K562 (cell line): ENCODE measurements around the gene LRRIQ4. TPM values are rescaled to one million over a fixed set of nuclear protein-coding genes. Genes with fewer than 3 reads are reported as not detected.

ENCODE experiments used
- ATF7 ChIP-seq: fragments of 450-650 bp; IDR thresholded peaks from 2 replicates; pipeline ENCODE4 v1.7.1; 2014; ENCODE audit warnings: mild to moderate bottlenecking, moderate library complexity
- CBX5 ChIP-seq: IDR thresholded peaks from 2 replicates; pipeline ENCODE4 v1.6.1; 2014; ENCODE audit warnings: low read depth, borderline replicate concordance
- CCNT2 ChIP-seq: IDR thresholded peaks from 2 replicates; pipeline ENCODE4 v1.6.1; 2011; ENCODE audit warnings: borderline replicate concordance, low read depth, mild to moderate bottlenecking, moderate library complexity, mixed read lengths, low read length; ENCODE audit not compliant: insufficient read length; ENCODE audit errors: extremely low read depth
- DNMT1 ChIP-seq: fragments of 450-650 bp; IDR thresholded peaks from 2 replicates; pipeline ENCODE4 v1.6.1; 2016; ENCODE audit warnings: antibody characterized with exemption, mild to moderate bottlenecking
- ERF ChIP-seq: fragments of 450-650 bp; formaldehyde crosslinking; IDR thresholded peaks from 2 replicates; pipeline ENCODE4 v1.4.0; 2020; ENCODE audit warnings: mild to moderate bottlenecking, mixed read lengths
- HEY1 ChIP-seq: fragments of 250-450 bp; sonication (Bioruptor Pico); IDR thresholded peaks from 2 replicates; pipeline ENCODE4 v1.5.0; 2020; ENCODE audit warnings: mild to moderate bottlenecking, moderate library complexity, borderline replicate concordance
- IRF2 ChIP-seq: sonication (generic); formaldehyde crosslinking; IDR thresholded peaks from 2 replicates; pipeline ENCODE4 v1.8.1; 2022; ENCODE audit warnings: mild to moderate bottlenecking, missing genetic modification reagents
- KDM1A ChIP-seq, 2 experiments: fragments of 450-650 bp; IDR thresholded peaks; 2 replicates each; pipeline ENCODE4 v1.6.1; 2016; ENCODE audit warnings: mild to moderate bottlenecking in 2 of 2
- NR1H2 ChIP-seq: sonication (generic); formaldehyde crosslinking; IDR thresholded peaks from 2 replicates; pipeline ENCODE4 v1.4.0; 2020; ENCODE audit warnings: mild to moderate bottlenecking, missing genetic modification reagents
- NR2C2 ChIP-seq, 2 experiments: fragments of 200-800 bp in 1 of 2; sonication (Bioruptor generic) in 1 of 2; sonication (generic) in 1 of 2; formaldehyde crosslinking in 1 of 2; IDR thresholded peaks; 2 replicates each; pipeline versions ENCODE4 v1.6.1 to v1.8.0; 2016 to 2022; ENCODE audit warnings: mild to moderate bottlenecking in 1 of 2, missing compliant biosample characterization in 1 of 2, missing genetic modification characterization in 1 of 2, missing genetic modification reagents in 1 of 2
- RFX1 ChIP-seq: fragments of 450-650 bp; IDR thresholded peaks from 2 replicates; pipeline ENCODE4 v1.6.1; 2016; ENCODE audit warnings: mild to moderate bottlenecking, moderate library complexity
- ZNF140 ChIP-seq: fragments of 250-450 bp; sonication (Bioruptor Pico); IDR thresholded peaks from 2 replicates; pipeline ENCODE4 v1.8.0; 2021; ENCODE audit warnings: moderate library complexity, mild to moderate bottlenecking, inconsistent platforms
- ZNF408 ChIP-seq: fragments of 250-450 bp; sonication (Bioruptor Pico); IDR thresholded peaks from 2 replicates; pipeline ENCODE4 v1.4.0; 2020; ENCODE audit warnings: low read depth, mild to moderate bottlenecking, moderate library complexity
- ZNF589 ChIP-seq: fragments of 200-800 bp; sonication (Bioruptor generic); IDR thresholded peaks from 2 replicates; pipeline ENCODE4 v1.6.1; 2016; ENCODE audit warnings: low read depth, missing genetic modification characterization, missing compliant biosample characterization
- polyA plus RNA-seq, 8 experiments: library from polyadenylated mRNA; depleted of rRNA in 4 of 8; stranded (reverse) in 5 of 8; unstranded in 3 of 8; fragments of >200 nt; fragmentation: Nextera tagmentation in 2 of 8; fragmentation: Illumina TruSeq in 1 of 8; extraction: Ambion mirVana in 2 of 8; extraction: Trizol in 1 of 8; gene quantifications; 2 replicates each; pipeline versions ENCODE4 v1.2.1 to v1.2.3, GENCODE V29; 2011 to 2014; ENCODE audit warnings: inconsistent platforms in 1 of 8, missing spikeins in 1 of 8
- total RNA-seq, 7 experiments: library from RNA; depleted of rRNA in 6 of 7; stranded (reverse); fragments of >200 nt in 6 of 7; fragmentation: Illumina TruSeq in 2 of 7; extraction: Trizol in 2 of 7; gene quantifications; 2 replicates each; pipeline versions ENCODE4 v1.2.1 to v1.2.3, GENCODE V29; 2011 to 2021; ENCODE audit warnings: low replicate concordance in 1 of 7
- TF ChIP-seq, protein P1 (sequence below): fragments of 450-650 bp; IDR thresholded peaks from 2 replicates; pipeline ENCODE4 v1.6.1; 2017; ENCODE audit warnings: mild to moderate bottlenecking, moderate library complexity
- TF ChIP-seq, protein P2 (sequence below), 2 experiments: fragments of 250-450 bp in 1 of 2; fragments of 450-650 bp in 1 of 2; sonication (Bioruptor Pico) in 1 of 2; IDR thresholded peaks; 2 replicates each; pipeline versions ENCODE4 v1.6.1 to v1.8.0; 2016 to 2021; ENCODE audit warnings: mild to moderate bottlenecking in 2 of 2, moderate library complexity in 2 of 2, missing compliant biosample characterization in 1 of 2, missing genetic modification characterization in 1 of 2
- TF ChIP-seq, protein P3 (sequence below), 2 experiments: IDR thresholded peaks in 1 of 2; conservative IDR thresholded peaks in 1 of 2; 2 replicates each; pipeline ENCODE4 v1.6.1; 2016; ENCODE audit warnings: low read depth in 2 of 2, mild to moderate bottlenecking in 1 of 2, missing compliant biosample characterization in 1 of 2, missing genetic modification characterization in 1 of 2, moderate library complexity in 1 of 2
- TF ChIP-seq, protein P4 (sequence below): IDR thresholded peaks from 3 replicates; pipeline ENCODE4 v1.6.1; 2011; ENCODE audit warnings: borderline replicate concordance, mild to moderate bottlenecking; ENCODE audit not compliant: insufficient read length, insufficient read depth
- TF ChIP-seq, protein P5 (sequence below): fragments of 450-650 bp; formaldehyde crosslinking; IDR thresholded peaks from 2 replicates; pipeline ENCODE4 v1.4.0; 2020; ENCODE audit warnings: mild to moderate bottlenecking, moderate library complexity

LRRIQ4 gene
- total and polyA plus RNA-seq, 9 of the 15 experiments (the other 6 are each of a cell fraction or from before 2014, with no cell fraction given): not detected

DNA sequence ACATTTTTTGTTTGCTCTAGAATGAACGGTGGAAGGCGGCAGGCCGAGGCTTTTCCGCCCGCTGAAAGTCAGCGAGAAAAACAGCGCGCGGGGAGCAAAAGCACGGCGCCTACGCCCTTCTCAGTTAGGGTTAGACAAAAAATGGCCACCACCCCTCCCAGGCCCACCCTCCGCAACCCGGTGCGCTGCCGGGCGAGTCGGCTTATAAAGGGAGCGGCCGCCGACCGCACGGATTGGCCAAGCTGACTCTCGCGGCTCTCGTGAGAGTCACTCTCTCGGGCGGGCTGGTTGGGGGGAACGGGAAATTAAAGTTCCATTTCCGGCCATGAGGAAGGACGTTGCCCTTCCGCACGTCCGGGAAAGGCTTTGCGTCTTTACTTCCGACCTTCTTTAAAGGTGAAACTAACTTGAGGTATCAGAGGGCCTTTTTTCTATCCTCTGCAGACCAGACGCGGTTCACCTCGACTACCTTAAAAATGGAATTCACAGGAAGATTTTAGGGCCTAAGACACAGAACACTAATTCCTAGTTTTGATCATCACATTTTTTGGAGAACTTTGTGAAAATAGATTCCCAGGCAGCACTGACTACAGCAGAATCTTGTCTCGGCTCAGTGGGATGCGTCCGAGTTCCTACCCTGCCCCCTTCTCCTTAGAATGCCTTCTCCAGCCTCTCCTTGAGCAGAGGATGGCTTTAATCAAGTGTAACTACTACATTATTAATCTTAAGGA is 47.6 kb upstream of the LRRIQ4 start, which contains the start of gene TERC (continued):
- TF ChIP-seq ATF7 (0 out of 2 replicates have a peak, but pooled peaks have one; percentile 9), DNMT1 (no peak), ZNF408 (CRISPR knock-in tag) (no peak), RFX1 (no peak), HEY1 (CRISPR knock-in tag) (peak; percentile 66; the same call in 1 of the 2 replicates), NR2C2 (CRISPR knock-in tag; IDR thresholded peaks at IDR 0.05) (no peak), NR2C2 (tag; IDR thresholded peaks at IDR 0.05) (peak; percentile 66; the same call in 1 of the 2 replicates), KDM1A (IDR thresholded peaks at IDR 0.05) (no peak), CCNT2 (no peak), NR1H2 (CRISPR knock-in tag) (no peak), ERF (peak; percentile 83; the same call in 1 of the 2 replicates), IRF2 (CRISPR knock-in tag) (no peak), CBX5 (no peak), ZNF140 (CRISPR knock-in tag) (no peak), ZNF589 (CRISPR knock-in tag) (0 out of 2 replicates have a peak, but pooled peaks have one; percentile 63)
- TF ChIP-seq, protein P1, sequence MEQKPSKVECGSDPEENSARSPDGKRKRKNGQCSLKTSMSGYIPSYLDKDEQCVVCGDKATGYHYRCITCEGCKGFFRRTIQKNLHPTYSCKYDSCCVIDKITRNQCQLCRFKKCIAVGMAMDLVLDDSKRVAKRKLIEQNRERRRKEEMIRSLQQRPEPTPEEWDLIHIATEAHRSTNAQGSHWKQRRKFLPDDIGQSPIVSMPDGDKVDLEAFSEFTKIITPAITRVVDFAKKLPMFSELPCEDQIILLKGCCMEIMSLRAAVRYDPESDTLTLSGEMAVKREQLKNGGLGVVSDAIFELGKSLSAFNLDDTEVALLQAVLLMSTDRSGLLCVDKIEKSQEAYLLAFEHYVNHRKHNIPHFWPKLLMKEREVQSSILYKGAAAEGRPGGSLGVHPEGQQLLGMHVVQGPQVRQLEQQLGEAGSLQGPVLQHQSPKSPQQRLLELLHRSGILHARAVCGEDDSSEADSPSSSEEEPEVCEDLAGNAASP: no peak
- TF ChIP-seq, protein P2, sequence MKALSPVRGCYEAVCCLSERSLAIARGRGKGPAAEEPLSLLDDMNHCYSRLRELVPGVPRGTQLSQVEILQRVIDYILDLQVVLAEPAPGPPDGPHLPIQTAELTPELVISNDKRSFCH (CRISPR knock-in tag; IDR thresholded peaks at IDR 0.05): no peak
- TF ChIP-seq, protein P2 (tag; IDR thresholded peaks at IDR 0.05): no peak
- TF ChIP-seq, protein P3, sequence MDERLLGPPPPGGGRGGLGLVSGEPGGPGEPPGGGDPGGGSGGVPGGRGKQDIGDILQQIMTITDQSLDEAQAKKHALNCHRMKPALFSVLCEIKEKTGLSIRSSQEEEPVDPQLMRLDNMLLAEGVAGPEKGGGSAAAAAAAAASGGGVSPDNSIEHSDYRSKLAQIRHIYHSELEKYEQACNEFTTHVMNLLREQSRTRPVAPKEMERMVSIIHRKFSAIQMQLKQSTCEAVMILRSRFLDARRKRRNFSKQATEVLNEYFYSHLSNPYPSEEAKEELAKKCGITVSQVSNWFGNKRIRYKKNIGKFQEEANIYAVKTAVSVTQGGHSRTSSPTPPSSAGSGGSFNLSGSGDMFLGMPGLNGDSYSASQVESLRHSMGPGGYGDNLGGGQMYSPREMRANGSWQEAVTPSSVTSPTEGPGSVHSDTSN (CRISPR knock-in tag; IDR thresholded peaks at IDR 0.05; ENCODE audit: low read depth): no peak
- TF ChIP-seq, protein P3 (tag; conservative IDR thresholded peaks at IDR 0.05; ENCODE audit: low read depth): no peak
- TF ChIP-seq, protein P4, sequence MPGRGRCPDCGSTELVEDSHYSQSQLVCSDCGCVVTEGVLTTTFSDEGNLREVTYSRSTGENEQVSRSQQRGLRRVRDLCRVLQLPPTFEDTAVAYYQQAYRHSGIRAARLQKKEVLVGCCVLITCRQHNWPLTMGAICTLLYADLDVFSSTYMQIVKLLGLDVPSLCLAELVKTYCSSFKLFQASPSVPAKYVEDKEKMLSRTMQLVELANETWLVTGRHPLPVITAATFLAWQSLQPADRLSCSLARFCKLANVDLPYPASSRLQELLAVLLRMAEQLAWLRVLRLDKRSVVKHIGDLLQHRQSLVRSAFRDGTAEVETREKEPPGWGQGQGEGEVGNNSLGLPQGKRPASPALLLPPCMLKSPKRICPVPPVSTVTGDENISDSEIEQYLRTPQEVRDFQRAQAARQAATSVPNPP: no peak
- TF ChIP-seq, protein P5, sequence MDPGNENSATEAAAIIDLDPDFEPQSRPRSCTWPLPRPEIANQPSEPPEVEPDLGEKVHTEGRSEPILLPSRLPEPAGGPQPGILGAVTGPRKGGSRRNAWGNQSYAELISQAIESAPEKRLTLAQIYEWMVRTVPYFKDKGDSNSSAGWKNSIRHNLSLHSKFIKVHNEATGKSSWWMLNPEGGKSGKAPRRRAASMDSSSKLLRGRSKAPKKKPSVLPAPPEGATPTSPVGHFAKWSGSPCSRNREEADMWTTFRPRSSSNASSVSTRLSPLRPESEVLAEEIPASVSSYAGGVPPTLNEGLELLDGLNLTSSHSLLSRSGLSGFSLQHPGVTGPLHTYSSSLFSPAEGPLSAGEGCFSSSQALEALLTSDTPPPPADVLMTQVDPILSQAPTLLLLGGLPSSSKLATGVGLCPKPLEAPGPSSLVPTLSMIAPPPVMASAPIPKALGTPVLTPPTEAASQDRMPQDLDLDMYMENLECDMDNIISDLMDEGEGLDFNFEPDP (CRISPR knock-in tag): no peak
